GM12878 (cell line): Measurements from ENCODE around the gene TRPC6.

Experiments
- CTCF ChIP-seq, 3 experiments: IDR thresholded peaks in 2 of 3; conservative IDR thresholded peaks in 1 of 3; 2 replicates each; pipeline ENCODE4 v1.5.1; 2011; ENCODE audit warnings: low read depth in 3 of 3, low read length in 3 of 3, mild to moderate bottlenecking in 3 of 3, control low read depth in 2 of 3, moderate library complexity in 2 of 3, inconsistent platforms in 1 of 3, mixed read lengths in 1 of 3; ENCODE audit not compliant: control insufficient read depth in 2 of 3, insufficient read depth in 1 of 3; ENCODE audit errors: extremely low read depth in 1 of 3
- EGR1 ChIP-seq, 2 experiments: IDR thresholded peaks; 1 replicate in 1 of 2; 2 replicates in 1 of 2; pipeline ENCODE4 v1.6.1; 2011 to 2012; ENCODE audit warnings: low read depth in 2 of 2, low read length in 2 of 2, borderline replicate concordance in 1 of 2, mild to moderate bottlenecking in 1 of 2, moderate library complexity in 1 of 2
- ELK1 ChIP-seq: IDR thresholded peaks from 2 replicates; pipeline ENCODE4 v1.6.1; 2012; ENCODE audit warnings: low read depth, low read length, improper control_type of control experiment
- EP300 ChIP-seq, 2 experiments: fragments of 150-350 bp in 1 of 2; IDR thresholded peaks; 2 replicates each; pipeline ENCODE4 v1.6.1; 2011 to 2012; ENCODE audit warnings: low read depth in 2 of 2, low read length in 2 of 2, borderline replicate concordance in 1 of 2, improper control_type of control experiment in 1 of 2, inconsistent platforms in 1 of 2; ENCODE audit not compliant: control insufficient read depth in 1 of 2
- EZH2 ChIP-seq: IDR thresholded peaks from 2 replicates; pipeline ENCODE4 v1.6.1; 2012; ENCODE audit warnings: low read depth, mild to moderate bottlenecking, control low read depth, inconsistent platforms, low read length, borderline replicate concordance; ENCODE audit not compliant: control insufficient read depth
- MAX ChIP-seq: IDR thresholded peaks from 2 replicates; pipeline ENCODE4 v1.6.1; 2012; ENCODE audit warnings: low read depth, low read length, improper control_type of control experiment
- MTA3 ChIP-seq: IDR thresholded peaks from 2 replicates; pipeline ENCODE4 v1.6.1; 2012; ENCODE audit warnings: low read length, inconsistent platforms, borderline replicate concordance
- NR2C2 ChIP-seq: IDR thresholded peaks from 2 replicates; pipeline ENCODE4 v1.6.1; 2011; ENCODE audit warnings: borderline replicate concordance, low read depth; ENCODE audit not compliant: control insufficient read depth, insufficient read length
- POLR2A ChIP-seq: IDR thresholded peaks from 2 replicates; pipeline ENCODE4 v1.6.1; 2011; ENCODE audit warnings: low read depth, mild to moderate bottlenecking, low read length
- POLR2AphosphoS2 ChIP-seq: IDR thresholded peaks from 2 replicates; pipeline ENCODE4 v1.6.1; 2011; ENCODE audit warnings: low read depth, mild to moderate bottlenecking, low read length, improper control_type of control experiment, moderate library complexity
- REST ChIP-seq: IDR thresholded peaks from 2 replicates; pipeline ENCODE4 v1.6.1; 2012; ENCODE audit warnings: mild to moderate bottlenecking, low read depth, low read length
- SIN3A ChIP-seq: IDR thresholded peaks from 2 replicates; pipeline ENCODE4 v1.6.1; 2012; ENCODE audit warnings: low read depth, low read length, improper control_type of control experiment

- no peak for TF ChIP-seq SIN3A
- TF ChIP-seq NR2C2, result no peak
- no peak for TF ChIP-seq EGR1 (IDR thresholded peaks at IDR 0.05; ENCODE audit: borderline replicate concordance in 1 of 2, low read depth in 2 of 2, low read length in 2 of 2)
- no peak for TF ChIP-seq CTCF (IDR thresholded peaks at IDR 0.05 in 2 of 3, conservative IDR thresholded peaks at IDR 0.05 in 1 of 3; ENCODE audit: control insufficient read depth in 2 of 3, extremely low read depth in 1 of 3, insufficient read depth in 1 of 3, low read depth in 3 of 3, low read length in 3 of 3)
- no peak for TF ChIP-seq EP300 (IDR thresholded peaks at IDR 0.05; ENCODE audit: borderline replicate concordance in 1 of 2, control insufficient read depth in 1 of 2, low read depth in 2 of 2, low read length in 2 of 2)
- no peak for TF ChIP-seq REST
- TF ChIP-seq POLR2A, result no peak
- no peak for TF ChIP-seq MAX
- no peak for TF ChIP-seq MTA3
- TF ChIP-seq POLR2AphosphoS2, result no peak
- TF ChIP-seq EZH2, result no peak
- TF ChIP-seq ELK1, result no peak
Observed at GRCh38 chr11:101567071-101567470, 16.7 kb downstream of the TRPC6 start.
